Type B pancreatic cell (in vitro differentiated cells): ENCODE results near the gene SNORC. TPM values are rescaled to one million over a fixed set of nuclear protein-coding genes. Genes with fewer than 3 reads are reported as not detected.
A peak's percentile ranks its signal among the peaks of the same experiment; 100 is the strongest.

ENCODE experiments used
- DNase-seq: peaks from one replicate; pipeline ENCODE4 v3.0.0; 2021; ENCODE audit warnings: mixed read lengths; ENCODE audit not compliant: unreplicated experiment; ENCODE audit errors: extremely low spot score
- H3K27ac Mint-ChIP-seq: 2 replicates; pipeline ENCODE4 v1.8.0; 2021; ENCODE audit warnings: mild to moderate bottlenecking, mixed read lengths
- H3K27me3 Mint-ChIP-seq: 2 replicates; pipeline ENCODE4 v1.8.0; 2021; ENCODE audit warnings: mixed read lengths
- H3K36me3 Mint-ChIP-seq: 2 replicates; pipeline ENCODE4 v1.8.0; 2021; ENCODE audit warnings: mixed read lengths
- H3K4me1 Mint-ChIP-seq: one replicate; pipeline ENCODE4 v1.8.0; 2021; ENCODE audit warnings: mixed read lengths; ENCODE audit not compliant: unreplicated experiment
- H3K4me3 Mint-ChIP-seq: 2 replicates; pipeline ENCODE4 v1.8.0; 2021; ENCODE audit warnings: mild to moderate bottlenecking, mixed read lengths
- H3K9me3 Mint-ChIP-seq: 2 replicates; pipeline ENCODE4 v1.8.0; 2021; ENCODE audit warnings: mixed read lengths
- total RNA-seq: library from RNA; stranded (reverse); gene quantifications from 2 replicates; pipeline ENCODE4 v1.2.1, GENCODE V29; 2021; ENCODE audit warnings: low replicate concordance
- TF ChIP-seq, protein P1 (sequence below): fragments of 200-600 bp; sonication (generic); conservative IDR thresholded peaks from 2 replicates; pipeline ENCODE4 v1.5.0; 2021; ENCODE audit warnings: antibody characterized with exemption, mild to moderate bottlenecking

SNORC gene
- total RNA-seq, 1 donor from 2014 or later = 7.1 TPM

GRCh38 chr2:232884549-232885263 lies 14.6 kb downstream of the SNORC start:
- H3K27ac Mint-ChIP-seq = no peak overlapping the region

DNA sequence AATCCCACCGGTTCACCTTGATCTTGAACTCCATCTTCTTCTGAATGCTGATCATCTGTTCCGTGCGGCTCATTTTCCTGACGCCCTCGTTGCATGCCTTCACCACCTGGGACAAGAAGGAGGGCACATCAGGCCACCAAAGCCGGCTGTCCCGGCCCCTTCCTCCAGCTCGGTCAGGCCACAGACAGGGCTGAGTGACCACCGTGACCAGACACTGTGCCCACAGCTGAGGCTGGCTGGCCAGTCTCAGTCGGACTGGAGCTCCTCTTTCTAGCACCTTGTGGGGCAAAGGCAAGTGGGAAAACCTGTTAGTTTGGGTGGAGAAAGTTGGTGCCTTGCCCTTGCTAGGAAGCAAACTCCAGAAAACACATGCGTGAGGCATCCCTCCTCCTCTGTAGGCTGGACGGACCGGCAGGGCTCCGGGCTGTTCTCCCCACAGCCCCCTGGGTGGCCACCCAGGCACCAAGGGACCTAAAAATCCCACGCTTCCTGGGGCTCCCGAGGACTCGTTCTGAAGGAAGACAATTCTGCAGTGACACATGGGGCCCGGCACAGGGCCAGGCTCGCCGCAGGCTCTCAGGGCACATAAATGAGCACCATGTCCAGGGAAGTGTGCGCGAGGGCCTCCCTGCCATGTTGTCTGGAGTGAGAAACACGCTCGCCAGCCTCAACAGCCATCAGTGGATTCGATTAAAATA lies 15.3 kb downstream of the SNORC start:
- H3K36me3 Mint-ChIP-seq = no peaks in the 10 kb centered on the region
- peaks cover 8% of the 10 kb centered on the region for H3K4me1 Mint-ChIP-seq
- no peaks in the 10 kb centered on the region for H3K27me3 Mint-ChIP-seq
- TF ChIP-seq, protein P1, sequence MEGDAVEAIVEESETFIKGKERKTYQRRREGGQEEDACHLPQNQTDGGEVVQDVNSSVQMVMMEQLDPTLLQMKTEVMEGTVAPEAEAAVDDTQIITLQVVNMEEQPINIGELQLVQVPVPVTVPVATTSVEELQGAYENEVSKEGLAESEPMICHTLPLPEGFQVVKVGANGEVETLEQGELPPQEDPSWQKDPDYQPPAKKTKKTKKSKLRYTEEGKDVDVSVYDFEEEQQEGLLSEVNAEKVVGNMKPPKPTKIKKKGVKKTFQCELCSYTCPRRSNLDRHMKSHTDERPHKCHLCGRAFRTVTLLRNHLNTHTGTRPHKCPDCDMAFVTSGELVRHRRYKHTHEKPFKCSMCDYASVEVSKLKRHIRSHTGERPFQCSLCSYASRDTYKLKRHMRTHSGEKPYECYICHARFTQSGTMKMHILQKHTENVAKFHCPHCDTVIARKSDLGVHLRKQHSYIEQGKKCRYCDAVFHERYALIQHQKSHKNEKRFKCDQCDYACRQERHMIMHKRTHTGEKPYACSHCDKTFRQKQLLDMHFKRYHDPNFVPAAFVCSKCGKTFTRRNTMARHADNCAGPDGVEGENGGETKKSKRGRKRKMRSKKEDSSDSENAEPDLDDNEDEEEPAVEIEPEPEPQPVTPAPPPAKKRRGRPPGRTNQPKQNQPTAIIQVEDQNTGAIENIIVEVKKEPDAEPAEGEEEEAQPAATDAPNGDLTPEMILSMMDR = no peak
- H3K9me3 Mint-ChIP-seq = no peaks in the 10 kb centered on the region
- H3K4me3 Mint-ChIP-seq = peak overlapping the region; percentile 25
- peak; percentile 49 for DNase-seq
- no peak overlapping the region for H3K27ac Mint-ChIP-seq

More at GRCh38 chr2:232884549-232885263, 14.6 kb downstream of the SNORC start:
- no peaks in the 10 kb centered on the region for H3K9me3 Mint-ChIP-seq
- H3K4me3 Mint-ChIP-seq = no peak overlapping the region
- no peaks in the 10 kb centered on the region for H3K36me3 Mint-ChIP-seq
- peaks cover 6% of the 10 kb centered on the region for H3K4me1 Mint-ChIP-seq
- no peaks in the 10 kb centered on the region for H3K27me3 Mint-ChIP-seq
- TF ChIP-seq, protein P1 = no peak
- DNase-seq = no peak

DNA sequence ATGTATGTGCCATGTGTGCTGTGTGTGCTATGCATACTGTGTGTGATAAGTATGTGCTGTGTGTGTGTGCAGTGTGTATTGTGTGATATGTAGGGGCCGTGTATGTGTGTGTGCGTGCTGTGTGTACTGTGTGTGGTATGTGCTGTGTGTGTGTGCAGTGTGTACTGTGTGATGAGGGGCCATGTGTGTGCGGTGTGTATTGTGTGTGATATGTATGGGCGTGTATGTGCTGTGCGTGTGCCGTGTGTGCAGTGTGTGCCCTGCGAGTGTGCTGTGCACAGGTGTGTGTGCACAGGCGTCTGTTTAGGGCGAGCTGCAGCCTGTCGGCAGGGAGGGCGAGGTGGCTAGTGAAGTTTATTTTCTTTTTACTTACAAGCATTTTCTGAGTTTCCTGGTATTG lies 16.1 kb downstream of the SNORC start:
- peaks cover 15% of the 10 kb centered on the region for H3K4me1 Mint-ChIP-seq
- H3K27ac Mint-ChIP-seq = peak overlapping the region; percentile 46
- TF ChIP-seq, protein P1 = no peak
- H3K36me3 Mint-ChIP-seq = no peaks in the 10 kb centered on the region
- H3K9me3 Mint-ChIP-seq = no peaks in the 10 kb centered on the region
- peak overlapping the region; percentile 17 for H3K4me3 Mint-ChIP-seq
- DNase-seq = no peak
- no peaks in the 10 kb centered on the region for H3K27me3 Mint-ChIP-seq

GRCh38 chr2:232886632-232887031 lies 16.6 kb downstream of the SNORC start:
- DNase-seq = no peak
- TF ChIP-seq, protein P1 = no peak
- H3K4me3 Mint-ChIP-seq = no peak overlapping the region
- H3K9me3 Mint-ChIP-seq = no peaks in the 10 kb centered on the region
- H3K4me1 Mint-ChIP-seq = peaks cover 17% of the 10 kb centered on the region
- H3K27ac Mint-ChIP-seq = no peak overlapping the region
- no peaks in the 10 kb centered on the region for H3K27me3 Mint-ChIP-seq
- H3K36me3 Mint-ChIP-seq = no peaks in the 10 kb centered on the region

DNA sequence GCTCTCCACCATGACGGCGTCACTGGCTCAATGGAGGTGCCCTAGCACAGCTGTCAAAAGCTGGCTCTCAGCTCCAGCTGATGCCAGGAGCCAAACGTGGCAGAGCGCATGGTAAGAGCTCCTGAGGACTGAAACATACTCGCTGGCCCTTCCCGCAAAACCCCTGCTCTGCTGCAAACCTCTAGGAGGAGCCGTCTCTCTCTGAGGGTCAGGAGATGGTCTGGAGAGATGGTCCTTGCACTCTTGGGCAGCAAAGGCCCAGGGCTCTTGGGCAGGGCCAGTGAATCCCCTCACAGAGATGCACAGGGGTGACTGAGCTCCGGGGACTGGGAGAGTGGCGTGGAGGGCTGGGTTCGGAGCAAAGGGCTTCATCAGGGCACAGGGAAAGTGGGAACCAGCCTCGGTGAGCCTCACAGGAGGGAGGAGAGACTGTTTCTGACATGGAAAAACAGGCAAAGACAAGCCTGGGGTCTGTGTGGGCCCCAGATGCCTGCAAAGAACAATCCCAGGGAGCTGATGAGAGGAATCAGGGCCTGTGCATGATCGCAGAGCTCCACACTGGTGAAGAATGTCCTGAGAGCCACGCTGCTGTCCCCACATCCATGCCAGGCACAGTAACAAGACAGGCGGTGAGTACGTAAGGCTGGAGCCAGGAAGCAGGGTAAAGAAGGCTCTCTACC lies 17.2 kb downstream of the SNORC start:
- no peaks in the 10 kb centered on the region for H3K36me3 Mint-ChIP-seq
- no peaks in the 10 kb centered on the region for H3K27me3 Mint-ChIP-seq
- peaks cover 17% of the 10 kb centered on the region for H3K4me1 Mint-ChIP-seq
- no peak overlapping the region for H3K27ac Mint-ChIP-seq
- H3K4me3 Mint-ChIP-seq = no peak overlapping the region
- TF ChIP-seq, protein P1 = no peak
- peak; percentile 65 for DNase-seq
- no peaks in the 10 kb centered on the region for H3K9me3 Mint-ChIP-seq
